ENCODE measurements around the gene ABCG4.

Gene ABCG4

GRCh38 chr11:119149018-119149785, at the start of gene ABCG4:
ABCG4 (plus strand) TSS chr11:119149052; CDS start chr11:119149966, 914 bp downstream.
- DNase-seq, result peak; percentile 68

- DNase-seq, result no peak
Measured at GRCh38 chr11:119099711-119100110, 49.1 kb upstream of the ABCG4 start.

- DNase-seq, result peak; percentile 69
Measured at GRCh38 chr11:119100246-119100970, 48.4 kb upstream of the ABCG4 start.

GRCh38 chr11:119100994-119101758, 47.7 kb upstream of the ABCG4 start:
- DNase-seq, result peak; percentile 49

GRCh38 chr11:119101759-119102423, 47.0 kb upstream of the ABCG4 start, which contains the start of gene DPAGT1:
DPAGT1 (minus strand) TSS chr11:119101853; CDS start chr11:119101655, 198 bp downstream.
- DNase-seq, result peak; percentile 99

- peak; percentile 50 for DNase-seq
Measured at GRCh38 chr11:119103161-119103664, 45.6 kb upstream of the ABCG4 start.

GRCh38 chr11:119103793-119104192, 45.1 kb upstream of the ABCG4 start:
- DNase-seq, result peak; percentile 92

GRCh38 chr11:119106564-119107537, 42.0 kb upstream of the ABCG4 start, which contains the start of gene C2CD2L:
C2CD2L (plus strand) TSS chr11:119107344; CDS start chr11:119107742, 398 bp downstream.
- DNase-seq, result peak; percentile 96

GRCh38 chr11:119107538-119108145, 41.2 kb upstream of the ABCG4 start:
- peak; percentile 49 for DNase-seq

GRCh38 chr11:119108146-119108856, 40.6 kb upstream of the ABCG4 start:
- DNase-seq, result peak; percentile 87

- no peak for DNase-seq
Measured at GRCh38 chr11:119108857-119109221, 40.0 kb upstream of the ABCG4 start.

- DNase-seq, result no peak
Measured at GRCh38 chr11:119109843-119110242, 39.0 kb upstream of the ABCG4 start.

- DNase-seq, result no peak
Measured at GRCh38 chr11:119110439-119110838, 38.4 kb upstream of the ABCG4 start.

GRCh38 chr11:119111361-119111925, 37.4 kb upstream of the ABCG4 start:
- no peak for DNase-seq

GRCh38 chr11:119112314-119113020, 36.4 kb upstream of the ABCG4 start:
- DNase-seq, result no peak

- no peak for DNase-seq
Measured at GRCh38 chr11:119113716-119114115, 35.1 kb upstream of the ABCG4 start.

GRCh38 chr11:119114351-119114750, 34.5 kb upstream of the ABCG4 start:
- DNase-seq, result no peak

GRCh38 chr11:119115484-119116234, 33.2 kb upstream of the ABCG4 start:
- no peak for DNase-seq

Data from NCI-H69 (cell line).